Measurements from ENCODE around the gene GATA5. TPM values are rescaled to one million over a fixed set of nuclear protein-coding genes. Genes with fewer than 3 reads are reported as not detected.

Gene GATA5
- total RNA-seq, 5 donors from 2014 or later (not counting 1 experiment from before 2014, with no cell fraction given) = not detected

GRCh38 chr20:62448788-62449187 is 27.0 kb downstream of the GATA5 start:
- POLR2A ChIA-PET = no interaction called here
- CTCF ChIA-PET = no interaction called here

GRCh38 chr20:62448038-62448437 is 27.8 kb downstream of the GATA5 start:
- Histone ChIP-seq H3K36me3 (ENCODE audit: control insufficient read depth in 2 of 2, extremely low read depth in 1 of 2, insufficient read depth in 1 of 2, low read length in 1 of 2) (no peaks in the 10 kb centered on the region), H3K27ac (ENCODE audit: low read length) (no peak overlapping the region), H3K4me1 (ENCODE audit: control insufficient read depth in 1 of 2, extremely low read depth in 1 of 2, insufficient read depth in 2 of 2, low read length in 2 of 2) (no peaks in the 10 kb centered on the region), H3K4me3 (ENCODE audit: control insufficient read depth in 1 of 2, extremely low read depth in 1 of 2, low read length in 1 of 2) (no peak overlapping the region), H3K9me3 (no peaks in the 10 kb centered on the region), H3K27me3 (replicated peaks in 1 of 2; ENCODE audit: control insufficient read depth in 2 of 2, extremely low read depth in 1 of 2, insufficient read depth in 2 of 2, low read length in 1 of 2) (peaks cover 0 to 59% of the 10 kb centered on the region in 2 experiments)
- WGBS (ENCODE audit: insufficient coverage) = 53% methylated on average over 7 of the region's 10 CpGs
- H3K27me3 Mint-ChIP-seq = peaks cover 6 to 20% of the 10 kb centered on the region in 2 donors
- ATAC-seq (replicated peaks in 1 of 4) = no peak
- DNase-seq = no peak
- H3K4me3 Mint-ChIP-seq = no peak overlapping the region
- no peaks in the 10 kb centered on the region for H3K36me3 Mint-ChIP-seq
- H3K9me3 Mint-ChIP-seq = no peaks in the 10 kb centered on the region
- no peaks in the 10 kb centered on the region for H3K4me1 Mint-ChIP-seq
- ChIA-PET POLR2A (no interaction called here), CTCF (no interaction called here)
- no peak overlapping the region for H3K27ac Mint-ChIP-seq

More at GRCh38 chr20:62448788-62449187, 27.0 kb downstream of the GATA5 start:
- Mint-ChIP-seq H3K27me3 (peaks cover 6 to 19% of the 10 kb centered on the region in 2 donors), H3K4me3 (no peak overlapping the region), H3K27ac (no peak overlapping the region), H3K36me3 (no peaks in the 10 kb centered on the region), H3K9me3 (no peaks in the 10 kb centered on the region), H3K4me1 (no peaks in the 10 kb centered on the region)
- Histone ChIP-seq H3K27me3 (replicated peaks in 1 of 2; ENCODE audit: control insufficient read depth in 2 of 2, extremely low read depth in 1 of 2, insufficient read depth in 2 of 2, low read length in 1 of 2) (peaks cover 0 to 65% of the 10 kb centered on the region in 2 experiments), H3K4me3 (ENCODE audit: control insufficient read depth in 1 of 2, extremely low read depth in 1 of 2, low read length in 1 of 2) (no peak overlapping the region), H3K9me3 (no peaks in the 10 kb centered on the region), H3K4me1 (ENCODE audit: control insufficient read depth in 1 of 2, extremely low read depth in 1 of 2, insufficient read depth in 2 of 2, low read length in 2 of 2) (no peaks in the 10 kb centered on the region), H3K36me3 (ENCODE audit: control insufficient read depth in 2 of 2, extremely low read depth in 1 of 2, insufficient read depth in 1 of 2, low read length in 1 of 2) (no peaks in the 10 kb centered on the region), H3K27ac (ENCODE audit: low read length) (no peak overlapping the region)
- no peak for DNase-seq
- no peak for ATAC-seq (replicated peaks in 1 of 4)
- 75% methylated on average over 13 of the region's 14 CpGs for WGBS (ENCODE audit: insufficient coverage)

GRCh38 chr20:62446888-62447869 is 28.6 kb downstream of the GATA5 start:
- no peak for ATAC-seq (replicated peaks in 1 of 4)
- Histone ChIP-seq H3K36me3 (ENCODE audit: control insufficient read depth in 2 of 2, extremely low read depth in 1 of 2, insufficient read depth in 1 of 2, low read length in 1 of 2) (no peaks in the 10 kb centered on the region), H3K9me3 (no peaks in the 10 kb centered on the region), H3K4me3 (ENCODE audit: control insufficient read depth in 1 of 2, extremely low read depth in 1 of 2, low read length in 1 of 2) (no peak overlapping the region), H3K27ac (ENCODE audit: low read length) (no peak overlapping the region), H3K4me1 (ENCODE audit: control insufficient read depth in 1 of 2, extremely low read depth in 1 of 2, insufficient read depth in 2 of 2, low read length in 2 of 2) (no peaks in the 10 kb centered on the region), H3K27me3 (replicated peaks in 1 of 2; ENCODE audit: control insufficient read depth in 2 of 2, extremely low read depth in 1 of 2, insufficient read depth in 2 of 2, low read length in 1 of 2) (peaks cover 0 to 59% of the 10 kb centered on the region in 2 experiments)
- Mint-ChIP-seq H3K36me3 (no peaks in the 10 kb centered on the region), H3K27me3 (peaks cover 6 to 25% of the 10 kb centered on the region in 2 donors), H3K4me3 (no peak overlapping the region), H3K9me3 (no peaks in the 10 kb centered on the region), H3K27ac (no peak overlapping the region), H3K4me1 (no peaks in the 10 kb centered on the region)
- no peak for DNase-seq
- 87% methylated on average over 43 of the region's 44 CpGs for WGBS (ENCODE audit: insufficient coverage)
- ChIA-PET CTCF (no interaction called here), POLR2A (no interaction called here)

- ChIA-PET POLR2A (no interaction called here), CTCF (no interaction called here)
- H3K4me3 ChIP-seq (ENCODE audit: control insufficient read depth in 1 of 2, extremely low read depth in 1 of 2, low read length in 1 of 2) = no peak overlapping the region
- Mint-ChIP-seq H3K27me3 (peaks cover 6 to 25% of the 10 kb centered on the region in 2 donors), H3K9me3 (no peaks in the 10 kb centered on the region), H3K27ac (no peak overlapping the region), H3K4me3 (no peak overlapping the region), H3K4me1 (no peaks in the 10 kb centered on the region), H3K36me3 (no peaks in the 10 kb centered on the region)
- H3K9me3 ChIP-seq = no peaks in the 10 kb centered on the region
- H3K27ac ChIP-seq (ENCODE audit: low read length) = no peak overlapping the region
- no peaks in the 10 kb centered on the region for H3K4me1 ChIP-seq (ENCODE audit: control insufficient read depth in 1 of 2, extremely low read depth in 1 of 2, insufficient read depth in 2 of 2, low read length in 2 of 2)
- peaks cover 0 to 66% of the 10 kb centered on the region in 2 experiments for H3K27me3 ChIP-seq (replicated peaks in 1 of 2; ENCODE audit: control insufficient read depth in 2 of 2, extremely low read depth in 1 of 2, insufficient read depth in 2 of 2, low read length in 1 of 2)
- no peak for DNase-seq
- 82% methylated on average over 7 of the region's 12 CpGs for WGBS (ENCODE audit: insufficient coverage)
- ATAC-seq (replicated peaks in 1 of 4) = no peak
- no peaks in the 10 kb centered on the region for H3K36me3 ChIP-seq (ENCODE audit: control insufficient read depth in 2 of 2, extremely low read depth in 1 of 2, insufficient read depth in 1 of 2, low read length in 1 of 2)
Observed at GRCh38 chr20:62446481-62446880, 29.3 kb downstream of the GATA5 start.

- ATAC-seq (replicated peaks in 1 of 4) (no peak), DNase-seq (no peak)
- peaks cover 0 to 68% of the 10 kb centered on the region in 2 experiments for H3K27me3 ChIP-seq (replicated peaks in 1 of 2; ENCODE audit: control insufficient read depth in 2 of 2, extremely low read depth in 1 of 2, insufficient read depth in 2 of 2, low read length in 1 of 2)
- H3K36me3 Mint-ChIP-seq = no peaks in the 10 kb centered on the region
- H3K4me3 ChIP-seq (ENCODE audit: control insufficient read depth in 1 of 2, extremely low read depth in 1 of 2, low read length in 1 of 2) = no peak overlapping the region
- H3K4me3 Mint-ChIP-seq = no peak overlapping the region
- H3K9me3 Mint-ChIP-seq = no peaks in the 10 kb centered on the region
- no peak overlapping the region for H3K27ac ChIP-seq (ENCODE audit: low read length)
- H3K27me3 Mint-ChIP-seq = peaks cover 6 to 30% of the 10 kb centered on the region in 2 donors
- H3K9me3 ChIP-seq = no peaks in the 10 kb centered on the region
- H3K4me1 Mint-ChIP-seq = no peaks in the 10 kb centered on the region
- H3K36me3 ChIP-seq (ENCODE audit: control insufficient read depth in 2 of 2, extremely low read depth in 1 of 2, insufficient read depth in 1 of 2, low read length in 1 of 2) = no peaks in the 10 kb centered on the region
- H3K27ac Mint-ChIP-seq = no peak overlapping the region
- 81% methylated on average over 15 of the region's 36 CpGs for WGBS (ENCODE audit: insufficient coverage)
- POLR2A ChIA-PET = no interaction called here
- CTCF ChIA-PET = no interaction called here
- no peaks in the 10 kb centered on the region for H3K4me1 ChIP-seq (ENCODE audit: control insufficient read depth in 1 of 2, extremely low read depth in 1 of 2, insufficient read depth in 2 of 2, low read length in 2 of 2)
Observed at GRCh38 chr20:62445553-62446340, 30.0 kb downstream of the GATA5 start.

- H3K27me3 Mint-ChIP-seq = peaks cover 3 to 28% of the 10 kb centered on the region in 2 donors
- no peak for ATAC-seq (replicated peaks in 1 of 4)
- peaks cover 0 to 70% of the 10 kb centered on the region in 2 experiments for H3K27me3 ChIP-seq (replicated peaks in 1 of 2; ENCODE audit: control insufficient read depth in 2 of 2, extremely low read depth in 1 of 2, insufficient read depth in 2 of 2, low read length in 1 of 2)
- H3K4me3 ChIP-seq (ENCODE audit: control insufficient read depth in 1 of 2, extremely low read depth in 1 of 2, low read length in 1 of 2) = no peak overlapping the region
- ChIA-PET POLR2A (no interaction called here), CTCF (no interaction called here)
- H3K9me3 ChIP-seq = no peaks in the 10 kb centered on the region
- H3K36me3 ChIP-seq (ENCODE audit: control insufficient read depth in 2 of 2, extremely low read depth in 1 of 2, insufficient read depth in 1 of 2, low read length in 1 of 2) = no peaks in the 10 kb centered on the region
- H3K4me3 Mint-ChIP-seq = no peak overlapping the region
- no peaks in the 10 kb centered on the region for H3K4me1 Mint-ChIP-seq
- H3K36me3 Mint-ChIP-seq = no peaks in the 10 kb centered on the region
- no peak overlapping the region for H3K27ac ChIP-seq (ENCODE audit: low read length)
- H3K9me3 Mint-ChIP-seq = no peaks in the 10 kb centered on the region
- DNase-seq = no peak
- no peaks in the 10 kb centered on the region for H3K4me1 ChIP-seq (ENCODE audit: control insufficient read depth in 1 of 2, extremely low read depth in 1 of 2, insufficient read depth in 2 of 2, low read length in 2 of 2)
- WGBS (ENCODE audit: insufficient coverage) = 73% methylated on average over 5 of the region's 6 CpGs
- no peak overlapping the region for H3K27ac Mint-ChIP-seq
Observed at GRCh38 chr20:62444286-62444685, 31.5 kb downstream of the GATA5 start.

All from T-cell (primary cell).